Adrenal gland (tissue), 12 donors: Measurements from ENCODE around the gene PTGFRN. TPM values are rescaled to one million over a fixed set of nuclear protein-coding genes. Genes with fewer than 3 reads are reported as not detected.

ENCODE experiments used
- DNase-seq, 7 donors: peaks; one replicate each; pipeline ENCODE4 v3.0.0-alpha.2; 2019 to 2020
- H3K27ac ChIP-seq, 5 donors: fragments of 200-600 bp; sonication (generic) in 4 of 5; 1 replicate in 3 of 5; 2 replicates in 2 of 5; pipeline versions ENCODE4 v1.5.1 to v1.8.0; 2016 to 2020; ENCODE audit warnings: mild to moderate bottlenecking in 1 of 5
- H3K27me3 ChIP-seq: fragments of 200-600 bp; 2 replicates; pipeline ENCODE4 v1.8.0; 2021
- H3K36me3 ChIP-seq, 2 donors: fragments of 200-600 bp; replicated peaks in 1 of 2; 1 replicate in 1 of 2; 2 replicates in 1 of 2; pipeline versions ENCODE4 v1.5.1 to v1.8.0; 2018 to 2022
- H3K4me1 ChIP-seq, 2 donors: fragments of 200-600 bp; replicated peaks in 1 of 2; 1 replicate in 1 of 2; 2 replicates in 1 of 2; pipeline versions ENCODE4 v1.5.1 to v1.8.0; 2018 to 2021
- H3K4me3 ChIP-seq, 4 donors: fragments of 200-600 bp; sonication (generic) in 3 of 4; one replicate each; pipeline ENCODE4 v1.5.1; 2016 to 2018
- H3K9me3 ChIP-seq, 3 donors: fragments of 200-600 bp; sonication (generic) in 1 of 3; replicated peaks in 1 of 3; 1 replicate in 2 of 3; 2 replicates in 1 of 3; pipeline versions ENCODE4 v1.5.1 to v1.8.0; 2016 to 2021
- POLR2A ChIP-seq, 2 donors: fragments of 450-650 bp; IDR thresholded peaks; one replicate each; pipeline ENCODE4 v1.6.1; 2017; ENCODE audit warnings: antibody characterized with exemption in 2 of 2, mild to moderate bottlenecking in 2 of 2, moderate library complexity in 1 of 2
- WGBS, 4 donors: extraction: QIAGEN DNeasy Blood & Tissue Kit in 2 of 4; methylation state at CpG; one replicate each; pipeline versions ENCODE4 v1.1.5 to v1.1.7; 2013 to 2017; 5-methylcytosine and 5-hydroxymethylcytosine counted together
- intact Hi-C, 2 donors: fragments of 100-400 bp; cut with DNase I; formaldehyde crosslinking; loops; one replicate each; pipeline versions ENCODE4 v1.14.1 to v1.15.0; 2022 to 2023
- polyA plus RNA-seq, 3 donors: library from polyadenylated mRNA; stranded (reverse); fragments of 200-250 nt in 2 of 3; fragments of 350-450 nt in 1 of 3; fragmentation: Illumina TruSeq in 1 of 3; extraction: RNeasy Lipid Tissue Mini Kit (QIAGEN cat#74804) in 1 of 3; gene quantifications; one replicate each; pipeline ENCODE4 v1.2.3, GENCODE V29; 2013 to 2014
- total RNA-seq, 9 donors: library from RNA; depleted of rRNA in 4 of 9; stranded (reverse); fragments of >200 nt in 4 of 9; fragments of 120-200 nt in 1 of 9; fragmentation: NEBNext Ultra II Directional in 1 of 9; extraction: Animal tissue kit (Norgen Biotek cat#: 25700) in 1 of 9; gene quantifications; one replicate each; pipeline versions ENCODE4 v1.1.0 to v1.2.4, GENCODE V29; 2013 to 2023
- TF ChIP-seq, protein P1 (sequence below), 6 experiments: fragments of 450-650 bp in 4 of 6; fragments of 200-600 bp in 2 of 6; sonication (generic) in 1 of 6; IDR thresholded peaks; 1 replicate in 5 of 6; 2 replicates in 1 of 6; pipeline versions ENCODE4 v1.5.1 to v1.8.0; 2016 to 2021; ENCODE audit warnings: antibody characterized with exemption in 6 of 6, mild to moderate bottlenecking in 2 of 6, moderate library complexity in 1 of 6
- donor health status: healthy with polysubstance abuse.
- donor health status: Bipolar disorder and iron deficiency.
- donor health status: DM: yes; HTN: yes; CAD: no.
- donor health status: DM: no; HTN: no; CAD: no.
- donor health status: DM: no; HTN: no; CAD: no.
- donor health status: DM: yes; HTN: yes; CAD: no.

Gene PTGFRN
- total and polyA plus RNA-seq, 12 donors = 63.3 to 173 (median 67.4) TPM

DNA sequence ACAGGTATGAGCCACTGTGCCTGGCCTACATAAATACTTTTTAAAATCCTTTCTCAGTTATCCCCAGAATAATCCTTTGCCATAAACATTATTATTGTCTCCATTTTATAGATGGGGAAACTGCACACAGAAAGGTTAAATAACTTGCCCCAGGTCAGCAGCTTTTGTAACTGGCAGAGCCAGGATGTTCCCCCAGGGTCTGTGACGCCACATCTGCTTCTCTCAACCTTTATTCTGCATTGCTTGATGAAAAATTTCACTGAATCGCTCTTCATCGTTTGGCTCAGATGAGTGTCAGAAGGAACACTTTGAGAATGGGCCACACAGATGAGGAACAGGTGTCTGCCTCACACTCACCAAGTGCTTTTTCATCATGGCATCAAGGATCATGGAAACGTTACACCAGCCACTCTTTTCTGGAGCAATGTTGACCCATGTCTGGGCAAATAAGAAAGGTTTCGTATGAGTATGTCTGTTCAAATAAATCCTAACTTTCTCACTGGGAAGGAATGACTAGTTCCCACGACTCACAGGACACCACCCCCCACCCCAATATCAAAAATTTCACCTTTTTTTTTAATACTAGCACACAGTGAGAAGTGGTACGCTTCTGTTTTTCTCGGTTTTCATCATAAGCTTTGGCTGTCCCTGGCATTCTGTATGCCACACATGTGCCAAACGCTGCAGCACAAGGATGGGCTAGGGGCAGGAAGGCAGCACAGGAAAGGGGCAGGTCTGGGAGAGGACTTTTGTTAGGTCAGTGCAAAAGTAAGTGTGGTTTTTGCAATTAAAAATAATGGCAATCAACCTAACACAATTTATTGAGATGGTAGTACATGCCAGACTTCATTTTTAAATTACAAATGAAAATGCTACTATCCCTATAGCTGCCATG, 9.0 kb upstream of the PTGFRN start:
- Histone ChIP-seq H3K36me3 (no peaks in the 10 kb centered on the region), H3K27ac (no peak overlapping the region), H3K9me3 (no peaks in the 10 kb centered on the region), H3K27me3 (no peaks in the 10 kb centered on the region), H3K4me3 (no peak overlapping the region), H3K4me1 (peaks cover 3 to 5% of the 10 kb centered on the region in 2 donors)
- DNase-seq = no peak
- TF ChIP-seq POLR2A (IDR thresholded peaks at IDR 0.05) = no peak
- TF ChIP-seq, protein P1, sequence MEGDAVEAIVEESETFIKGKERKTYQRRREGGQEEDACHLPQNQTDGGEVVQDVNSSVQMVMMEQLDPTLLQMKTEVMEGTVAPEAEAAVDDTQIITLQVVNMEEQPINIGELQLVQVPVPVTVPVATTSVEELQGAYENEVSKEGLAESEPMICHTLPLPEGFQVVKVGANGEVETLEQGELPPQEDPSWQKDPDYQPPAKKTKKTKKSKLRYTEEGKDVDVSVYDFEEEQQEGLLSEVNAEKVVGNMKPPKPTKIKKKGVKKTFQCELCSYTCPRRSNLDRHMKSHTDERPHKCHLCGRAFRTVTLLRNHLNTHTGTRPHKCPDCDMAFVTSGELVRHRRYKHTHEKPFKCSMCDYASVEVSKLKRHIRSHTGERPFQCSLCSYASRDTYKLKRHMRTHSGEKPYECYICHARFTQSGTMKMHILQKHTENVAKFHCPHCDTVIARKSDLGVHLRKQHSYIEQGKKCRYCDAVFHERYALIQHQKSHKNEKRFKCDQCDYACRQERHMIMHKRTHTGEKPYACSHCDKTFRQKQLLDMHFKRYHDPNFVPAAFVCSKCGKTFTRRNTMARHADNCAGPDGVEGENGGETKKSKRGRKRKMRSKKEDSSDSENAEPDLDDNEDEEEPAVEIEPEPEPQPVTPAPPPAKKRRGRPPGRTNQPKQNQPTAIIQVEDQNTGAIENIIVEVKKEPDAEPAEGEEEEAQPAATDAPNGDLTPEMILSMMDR (IDR thresholded peaks at IDR 0.05) = no peak
- WGBS, 4 donors = 81 to 85% (median 82%) methylated on average over 9 of the region's 9 CpGs
- intact Hi-C loops = no loop called here

DNA sequence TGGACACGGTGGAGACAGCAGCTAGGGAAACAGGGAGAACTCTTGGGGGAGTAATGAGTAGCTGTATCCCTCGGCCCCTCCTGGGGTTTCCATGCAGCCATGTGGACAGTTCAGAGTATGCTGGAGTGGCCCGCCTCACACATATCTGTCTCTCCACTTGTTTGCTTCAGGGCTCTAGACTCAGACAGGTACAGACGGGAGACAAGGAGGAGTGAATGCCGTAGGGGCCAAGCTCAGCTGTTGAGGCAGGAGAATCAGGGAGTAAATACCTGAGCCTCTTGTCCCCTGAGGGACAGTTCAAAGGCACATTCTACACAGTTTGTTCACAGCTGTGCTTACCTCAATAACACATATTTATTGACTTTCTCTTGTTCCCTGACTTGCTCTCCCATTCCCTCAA, 7.7 kb upstream of the PTGFRN start:
- Histone ChIP-seq H3K27ac (no peak overlapping the region), H3K27me3 (no peaks in the 10 kb centered on the region), H3K9me3 (no peaks in the 10 kb centered on the region), H3K36me3 (no peaks in the 10 kb centered on the region), H3K4me1 (peaks cover 3 to 5% of the 10 kb centered on the region in 2 donors), H3K4me3 (no peak overlapping the region)
- DNase-seq = no peak
- TF ChIP-seq, protein P1 (IDR thresholded peaks at IDR 0.05) = no peak
- TF ChIP-seq POLR2A (IDR thresholded peaks at IDR 0.05) = no peak
- 78 to 85% (median 79%) methylated on average over 5 of the region's 5 CpGs for WGBS, 4 donors
- intact Hi-C loops = no loop called here

DNA sequence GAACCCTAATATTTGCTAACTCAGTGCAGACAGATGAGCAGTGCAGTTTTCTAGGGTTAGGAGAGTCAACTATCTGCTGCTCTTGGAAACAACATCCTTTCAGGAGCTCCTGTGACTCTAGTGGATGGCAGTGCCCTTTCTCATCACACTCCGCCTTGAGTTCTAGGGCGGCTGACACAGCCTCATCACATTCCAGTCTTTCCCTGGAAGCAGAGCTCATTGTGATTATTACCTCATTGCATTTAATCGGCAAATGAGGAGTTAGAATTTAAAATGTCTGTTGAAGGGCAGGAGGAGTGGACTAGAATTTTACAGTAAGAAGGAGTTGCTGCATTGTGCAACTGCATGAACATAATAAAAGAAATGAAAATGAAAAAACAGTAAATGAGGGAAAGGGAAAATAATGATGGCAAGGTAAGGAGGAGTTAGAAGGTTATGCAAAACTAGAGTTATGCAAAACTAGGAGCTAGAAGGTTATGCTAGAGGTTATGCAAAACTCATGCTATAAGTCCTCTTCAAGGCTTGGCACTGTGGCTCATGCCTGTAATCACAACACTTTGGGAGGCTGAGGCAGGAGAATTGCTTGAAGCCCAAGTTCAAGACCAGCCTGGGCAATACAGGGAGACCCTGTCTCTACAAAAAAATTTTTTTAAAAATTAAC, 6.9 kb upstream of the PTGFRN start:
- Histone ChIP-seq H3K27ac (no peak overlapping the region), H3K36me3 (no peaks in the 10 kb centered on the region), H3K27me3 (no peaks in the 10 kb centered on the region), H3K4me3 (no peak overlapping the region), H3K4me1 (peaks cover 3 to 5% of the 10 kb centered on the region in 2 donors), H3K9me3 (no peaks in the 10 kb centered on the region)
- intact Hi-C loops = no loop called here
- WGBS, 4 donors = 87 to 94% (median 89%) methylated on average over 3 of the region's 3 CpGs
- TF ChIP-seq POLR2A (IDR thresholded peaks at IDR 0.05) = no peak
- TF ChIP-seq, protein P1 (IDR thresholded peaks at IDR 0.05) = no peak
- DNase-seq = no peak

DNA sequence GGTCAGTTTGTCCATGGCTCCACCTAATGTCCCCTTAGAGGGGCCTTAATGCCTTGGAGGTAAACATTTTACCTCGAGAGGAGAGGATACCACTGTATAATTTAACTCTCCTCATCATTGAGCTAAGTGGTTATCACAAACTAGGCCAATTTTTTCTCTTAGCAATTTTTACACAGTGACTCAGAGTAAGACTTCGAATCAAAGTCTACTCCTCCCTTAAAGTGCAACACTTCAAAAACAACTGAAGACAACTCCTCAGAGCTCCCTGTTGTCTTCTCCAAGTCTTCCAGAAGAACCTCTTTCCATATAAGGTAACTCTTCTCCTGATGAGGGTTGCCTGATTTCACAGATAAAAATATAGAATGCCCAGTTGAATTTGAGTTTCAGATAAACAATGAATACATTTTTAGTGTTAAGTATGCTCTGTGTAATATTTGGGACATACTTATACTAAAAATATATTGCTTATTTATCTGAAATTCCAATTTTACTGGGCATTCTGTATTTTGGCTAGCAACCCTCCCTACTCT, 4.9 kb upstream of the PTGFRN start:
- Histone ChIP-seq H3K36me3 (no peaks in the 10 kb centered on the region), H3K4me1 (peaks cover 8 to 12% of the 10 kb centered on the region in 2 donors), H3K27me3 (no peaks in the 10 kb centered on the region), H3K27ac (no peak overlapping the region), H3K9me3 (no peaks in the 10 kb centered on the region), H3K4me3 (no peak overlapping the region)
- intact Hi-C loops = no loop called here
- no peak for TF ChIP-seq POLR2A (IDR thresholded peaks at IDR 0.05)
- TF ChIP-seq, protein P1 (IDR thresholded peaks at IDR 0.05) = no peak
- DNase-seq = no peak
- 42 to 55% (median 47%) methylated on average over 2 of the region's 2 CpGs for WGBS, 4 donors
